Activated CD8-positive, alpha-beta memory T cell treated with anti-CD3 and anti-CD28 coated beads for 36 hours (primary cell): ENCODE results near the gene TMEM250. TPM values are rescaled to one million over a fixed set of nuclear protein-coding genes. Genes with fewer than 3 reads are reported as not detected.

Experiments
- CTCF ChIA-PET: fragments of 350-600 bp; sonication (Branson Sonifier 250); formaldehyde crosslinking; loops from one replicate; lab custom pipeline; 2021; ENCODE audit warnings: antibody characterized with exemption; lab: Charles Lee
- POLR2A ChIA-PET: fragments of 350-600 bp; sonication (Branson Sonifier 250); formaldehyde crosslinking; loops from one replicate; lab custom pipeline; 2021; ENCODE audit warnings: antibody characterized with exemption; lab: Charles Lee
- total RNA-seq, 2 experiments: library from RNA; stranded (reverse); gene quantifications; one replicate each; pipeline ENCODE4 v1.2.3, GENCODE V29; 2021

Gene TMEM250
- total RNA-seq, 2 experiments from 2014 or later, result 40.6 to 41.7 TPM

DNA sequence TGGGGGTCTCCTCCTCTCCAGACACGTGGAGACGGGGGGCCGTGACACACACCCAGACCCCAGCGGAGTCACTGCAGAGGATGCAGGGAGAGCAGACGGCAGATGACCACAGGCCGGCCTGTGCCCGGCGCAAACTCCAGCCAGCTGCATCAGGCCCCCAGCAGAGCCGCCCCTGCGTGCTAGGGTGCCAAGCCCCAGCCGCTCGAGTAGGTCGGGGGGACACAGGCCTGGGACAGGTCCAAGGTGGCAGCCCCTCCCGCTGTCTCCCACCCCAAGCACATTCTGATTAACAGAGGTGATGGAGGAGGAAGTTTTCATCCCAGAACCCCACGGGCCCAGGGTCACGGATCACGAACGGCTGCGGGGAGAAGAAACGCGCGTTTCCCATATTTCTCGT lies 38.0 kb downstream of the TMEM250 start:
- CTCF ChIA-PET, result no interaction called here
- POLR2A ChIA-PET, result no interaction called here

DNA sequence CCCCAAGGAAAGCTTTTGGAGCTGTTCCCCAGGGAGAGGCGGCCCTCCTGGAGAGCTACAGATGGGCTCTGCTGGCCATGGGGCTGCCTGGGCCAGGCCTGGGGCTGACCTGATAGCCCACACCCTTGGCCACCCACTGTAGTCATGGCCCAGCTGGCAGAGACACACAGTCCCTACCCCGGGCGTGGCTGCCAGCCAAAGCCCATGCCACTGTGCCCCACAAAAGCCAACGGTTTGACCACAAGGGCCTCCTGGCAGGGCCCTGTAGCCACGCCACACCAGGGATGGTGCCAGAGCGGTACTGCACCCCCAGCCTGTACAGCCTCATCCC lies 38.8 kb downstream of the TMEM250 start:
- CTCF ChIA-PET, result no interaction called here
- POLR2A ChIA-PET, result no interaction called here

GRCh38 chr9:136079211-136079915 lies 39.3 kb downstream of the TMEM250 start:
- CTCF ChIA-PET, result interaction anchor here (1.2 kb wide), 1 partner anchor 43 kb away, joined by 5 read pairs; no protein-coding TSS in a partner anchor
- POLR2A ChIA-PET, result no interaction called here

GRCh38 chr9:136078498-136079011 lies 40.1 kb downstream of the TMEM250 start:
- POLR2A ChIA-PET, result no interaction called here

GRCh38 chr9:136078024-136078423 lies 40.7 kb downstream of the TMEM250 start:
- CTCF ChIA-PET, result no interaction called here
- POLR2A ChIA-PET, result no interaction called here

More at GRCh38 chr9:136078498-136079011, 40.1 kb downstream of the TMEM250 start:
- CTCF ChIA-PET, result interaction anchor here (1.2 kb wide), 1 partner anchor 44 kb away, joined by 5 read pairs; no protein-coding TSS in a partner anchor

GRCh38 chr9:136077491-136077890 lies 41.2 kb downstream of the TMEM250 start:
- ChIA-PET CTCF (no interaction called here), POLR2A (no interaction called here)

- CTCF ChIA-PET, result interaction anchor here (1.0 kb wide), 1 partner anchor 14 kb away, joined by 3 read pairs; no protein-coding TSS in a partner anchor
- POLR2A ChIA-PET, result no interaction called here
Observed at GRCh38 chr9:136075881-136076678, 42.6 kb downstream of the TMEM250 start.

DNA sequence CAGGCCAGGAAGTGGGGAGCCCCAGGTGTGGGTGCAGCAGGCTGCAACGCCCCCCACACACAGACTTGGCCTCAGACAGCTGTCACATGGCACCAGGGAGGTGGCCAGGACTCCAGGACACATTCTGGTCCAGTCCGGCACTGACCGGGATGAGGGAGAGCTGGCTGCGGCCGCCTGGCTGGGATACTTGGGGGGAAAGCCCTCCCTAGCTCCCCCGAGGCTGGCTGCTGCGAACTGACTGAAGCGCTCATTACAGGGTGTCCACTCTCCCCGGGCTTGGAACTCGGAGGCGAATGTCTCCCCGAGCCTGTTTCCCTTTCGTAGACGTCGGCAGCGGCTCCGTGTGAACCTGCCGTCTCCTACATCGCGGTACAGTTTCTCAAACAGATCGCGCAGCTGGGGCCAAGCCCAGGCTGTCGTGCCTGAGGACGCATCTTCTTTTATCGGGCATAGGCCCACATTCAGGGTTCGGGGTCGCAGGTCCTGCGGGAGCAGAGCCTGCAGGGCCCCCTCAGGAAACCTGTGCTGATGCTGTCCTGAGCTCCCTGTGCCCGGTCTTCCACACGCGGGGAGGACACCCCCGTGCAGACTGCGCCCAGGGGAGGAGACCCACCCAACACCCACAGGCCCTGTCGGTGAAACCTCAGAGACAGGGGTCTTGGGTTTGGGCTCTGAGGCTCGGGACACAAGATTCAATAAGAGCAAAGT lies 43.4 kb downstream of the TMEM250 start:
- ChIA-PET CTCF (interaction anchor here (1.0 kb wide), 1 partner anchor 15 kb away, joined by 3 read pairs; no protein-coding TSS in a partner anchor), POLR2A (interaction anchor here (0.5 kb wide), 1 partner anchor 8 kb away, joined by 3 read pairs; no protein-coding TSS in a partner anchor)

- CTCF ChIA-PET, result no interaction called here
Observed at GRCh38 chr9:136074706-136075105, 44.0 kb downstream of the TMEM250 start.

More at GRCh38 chr9:136074706-136075105, 44.0 kb downstream of the TMEM250 start:
- POLR2A ChIA-PET, result interaction anchor here (0.5 kb wide), 1 partner anchor 8 kb away, joined by 3 read pairs; no protein-coding TSS in a partner anchor

Other genes with a start within 250 kb of the TMEM250 start
- 10 to 100 TPM; 28.1 to 32.1 TPM for gene CAMSAP1, start 211.3 kb downstream of the TMEM250 start, total RNA-seq
- gene UBAC1, start 157.5 kb downstream of the TMEM250 start, total RNA-seq, result 10 to 100 TPM; 33.5 to 34.3 TPM
- 1 to 10 TPM; 8.4 to 8.5 TPM for gene NACC2, start 23.6 kb downstream of the TMEM250 start, total RNA-seq
- gene LHX3, start 86.3 kb upstream of the TMEM250 start, total RNA-seq, result not detected
- 10 to 100 TPM; 17.8 to 18.2 TPM for gene QSOX2, start 126.9 kb upstream of the TMEM250 start, total RNA-seq
- gene CCDC187, start 185.2 kb upstream of the TMEM250 start, total RNA-seq, result not detected
- gene GPSM1, start 208.7 kb upstream of the TMEM250 start, total RNA-seq, result 1 to 10 TPM; 7.5 to 8.6 TPM
- gene DNLZ, start 244.9 kb upstream of the TMEM250 start, total RNA-seq, result 10 to 100 TPM; 29.6 to 31.8 TPM